Subcutaneous adipose tissue (tissue), 4 donors: ENCODE data around the gene WDR72. TPM values are rescaled to one million over a fixed set of nuclear protein-coding genes. Genes with fewer than 3 reads are reported as not detected.

Experiments
- CTCF ChIP-seq: fragments of 450-650 bp; IDR thresholded peaks from one replicate; pipeline ENCODE4 v1.5.1; 2016; ENCODE audit warnings: low read depth, mild to moderate bottlenecking, control low read depth, antibody characterized with exemption, moderate library complexity
- total RNA-seq, 4 donors: library from RNA; depleted of rRNA; stranded (reverse); fragments of >200 nt; gene quantifications; one replicate each; pipeline ENCODE4 v1.1.0, GENCODE V29; 2016

The WDR72 gene
- total RNA-seq, 4 donors from 2014 or later: not detected

DNA sequence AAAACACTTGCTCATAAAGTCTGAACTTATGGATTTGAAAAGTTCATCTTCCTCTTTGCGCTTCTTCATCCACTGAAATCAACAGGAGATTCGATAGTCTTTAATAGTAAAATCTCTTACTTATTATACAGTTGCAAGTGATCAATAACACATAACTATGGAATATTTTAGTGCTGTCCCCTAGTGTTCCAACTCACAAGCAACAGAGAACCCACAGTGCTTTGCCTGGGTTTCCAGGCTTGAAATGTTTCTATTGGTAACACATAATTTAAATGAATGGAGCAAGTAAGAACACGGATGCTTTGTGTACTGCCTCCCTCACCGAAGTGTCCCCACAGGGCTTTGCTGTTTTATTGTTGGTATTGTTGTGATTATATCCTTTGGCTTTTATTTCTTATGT is 93.5 kb downstream of the WDR72 start:
- no peak for TF ChIP-seq CTCF

DNA sequence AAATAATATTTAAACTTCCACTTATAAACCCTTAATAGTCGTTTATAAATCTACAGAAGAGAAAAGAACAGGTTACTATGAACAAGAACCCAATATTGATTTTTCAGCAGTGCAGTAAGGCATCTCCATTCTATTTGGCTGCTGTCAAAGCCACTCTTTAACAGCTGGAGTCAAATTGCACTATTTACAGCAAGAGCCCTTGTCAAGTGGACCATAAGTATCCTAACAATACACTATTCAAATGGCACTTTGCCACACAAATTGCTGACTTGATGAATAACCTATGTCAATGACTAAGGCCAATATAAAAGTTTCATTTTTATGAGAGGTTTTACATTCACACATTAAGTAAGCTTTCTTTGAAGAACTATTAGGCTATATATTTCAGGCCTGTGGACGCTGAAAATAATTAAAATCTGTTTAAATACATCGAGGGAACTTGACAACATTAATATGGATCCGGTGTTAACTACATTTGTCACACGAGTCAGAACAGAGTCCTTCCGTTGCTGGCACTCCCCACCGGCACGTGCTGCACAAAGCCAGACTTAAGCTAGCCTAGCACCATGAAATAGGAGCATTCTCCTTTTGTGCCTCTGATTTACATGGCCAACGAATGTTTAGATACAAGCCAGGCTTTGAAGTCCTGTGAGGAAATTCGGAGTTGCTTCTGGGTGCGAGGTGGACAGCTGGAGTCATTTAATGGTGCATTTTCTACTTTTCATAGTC is 100.5 kb downstream of the WDR72 start:
- no peak for TF ChIP-seq CTCF

- no peak for TF ChIP-seq CTCF
Observed at GRCh38 chr15:53658255-53658654, 101.2 kb downstream of the WDR72 start.

DNA sequence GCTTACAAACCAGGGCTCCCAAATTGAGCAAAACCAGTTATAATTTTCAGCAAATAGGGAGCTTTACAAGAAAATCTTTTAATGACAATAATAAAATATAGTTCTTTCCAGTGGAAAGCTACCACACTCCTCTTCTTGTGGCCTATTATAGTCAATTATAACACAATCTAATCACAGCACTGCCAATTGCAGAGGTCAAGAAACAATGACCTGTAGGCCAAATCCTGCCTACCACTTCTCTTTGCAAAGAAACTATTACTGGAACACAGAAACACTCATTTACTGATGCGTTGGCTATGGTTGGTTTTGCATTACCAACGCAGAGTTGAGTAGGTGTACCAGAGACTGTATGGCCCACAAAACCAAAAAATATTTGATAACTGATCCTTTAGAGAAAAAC is 110.5 kb downstream of the WDR72 start:
- no peak for TF ChIP-seq CTCF

DNA sequence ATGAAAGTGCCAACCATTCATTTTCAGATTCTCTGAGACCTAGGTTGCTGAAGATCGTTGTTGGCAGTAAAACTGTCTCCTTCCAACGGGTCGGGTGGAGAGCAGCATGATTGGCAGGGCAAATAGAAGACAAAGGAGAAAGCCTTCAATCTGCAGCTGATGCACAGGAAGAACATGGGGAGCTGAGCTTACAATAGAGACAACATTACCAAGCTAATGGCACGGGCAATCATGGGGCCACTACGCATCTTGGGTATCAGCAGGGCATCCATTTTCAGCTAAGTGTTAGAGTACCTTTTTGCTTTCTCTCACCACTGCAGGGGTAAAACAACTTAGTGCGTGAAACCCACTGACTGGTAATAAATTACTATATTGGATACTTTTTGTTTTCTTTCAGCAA is 114.8 kb downstream of the WDR72 start:
- no peak for TF ChIP-seq CTCF

DNA sequence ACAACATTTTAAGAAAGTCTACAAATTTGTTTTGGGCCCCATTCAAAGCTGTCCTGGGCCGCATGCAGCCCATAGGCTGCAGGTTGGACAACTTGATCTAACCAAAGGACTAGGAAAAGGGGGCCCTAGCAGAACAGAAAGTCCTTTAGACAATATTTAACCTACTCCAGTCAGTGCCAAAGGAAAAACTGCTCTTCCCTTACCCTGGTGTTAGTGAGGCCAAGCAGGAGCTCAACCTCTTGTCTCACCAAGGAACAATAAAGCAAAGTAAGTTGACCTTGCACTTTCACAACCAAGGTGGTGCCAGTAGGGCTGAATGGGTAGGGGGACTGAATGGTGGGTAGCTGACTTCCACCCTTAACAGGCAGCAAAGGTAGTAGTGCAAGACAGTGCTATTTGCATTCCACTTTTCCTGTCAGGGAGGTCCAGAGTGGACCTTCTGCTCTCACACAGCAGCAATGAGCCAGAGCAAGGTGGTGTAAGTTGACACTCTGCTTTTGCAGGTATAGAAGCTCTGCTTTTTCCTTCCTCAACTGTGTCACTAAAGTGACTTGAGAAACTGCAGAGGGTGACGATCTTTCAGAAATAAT is 124.9 kb downstream of the WDR72 start:
- no peak for TF ChIP-seq CTCF

GRCh38 chr15:53627279-53627678 is 132.2 kb downstream of the WDR72 start:
- no peak for TF ChIP-seq CTCF
